HK-2 (cell line): ENCODE measurements around the gene HOXA7.
A peak's percentile ranks its signal among the peaks of the same experiment; 100 is the strongest.

Experiments used
- DNase-seq: peaks from one replicate; pipeline ENCODE4 v3.0.0-alpha.2; 2018; ENCODE audit not compliant: unreplicated experiment

HOXA7 gene

DNA sequence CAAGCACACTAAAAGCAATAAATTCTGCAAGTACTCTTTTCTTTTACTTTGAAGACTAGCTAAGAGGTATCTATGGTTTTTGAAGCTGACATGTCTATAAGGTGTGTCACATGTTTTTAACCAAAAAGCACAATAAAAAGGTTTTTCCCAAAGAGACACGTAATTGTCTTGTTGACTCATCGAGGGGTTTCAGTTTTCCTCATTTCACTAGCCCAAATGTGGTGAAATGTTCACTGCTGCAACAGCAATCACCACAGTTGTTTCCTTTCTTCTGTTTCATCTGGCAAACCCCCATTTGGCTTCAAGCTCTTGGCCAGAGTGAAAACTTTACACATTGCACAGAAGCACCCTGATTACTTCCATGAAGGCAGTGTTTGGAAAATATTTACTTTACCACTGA, 22.1 kb downstream of the HOXA7 start:
- DNase-seq: no peak

- no peak for DNase-seq
These were observed 22.9 kb downstream of the HOXA7 start for GRCh38 chr7:27133409-27134231.

DNA sequence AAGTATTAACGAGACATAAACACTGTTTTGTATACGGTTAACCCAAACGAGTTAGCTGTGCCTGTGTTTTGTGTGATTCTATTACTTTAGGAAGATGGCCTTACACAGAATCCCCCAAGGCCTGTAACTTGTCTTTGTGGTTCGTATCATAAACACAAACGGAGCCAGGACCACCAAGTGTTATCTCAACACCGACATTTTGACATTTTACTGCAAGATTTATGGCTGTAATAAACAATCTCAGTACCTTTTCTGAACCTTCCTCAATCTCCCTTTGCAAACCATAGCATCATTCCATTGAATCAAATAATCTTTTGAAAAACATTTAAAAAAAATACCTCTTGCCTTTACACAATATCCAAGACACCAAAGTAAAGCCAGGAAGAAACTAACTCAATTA, 23.5 kb downstream of the HOXA7 start:
- DNase-seq: no peak

- no peak for DNase-seq
These were observed 24.3 kb downstream of the HOXA7 start for GRCh38 chr7:27132214-27132613.

DNA sequence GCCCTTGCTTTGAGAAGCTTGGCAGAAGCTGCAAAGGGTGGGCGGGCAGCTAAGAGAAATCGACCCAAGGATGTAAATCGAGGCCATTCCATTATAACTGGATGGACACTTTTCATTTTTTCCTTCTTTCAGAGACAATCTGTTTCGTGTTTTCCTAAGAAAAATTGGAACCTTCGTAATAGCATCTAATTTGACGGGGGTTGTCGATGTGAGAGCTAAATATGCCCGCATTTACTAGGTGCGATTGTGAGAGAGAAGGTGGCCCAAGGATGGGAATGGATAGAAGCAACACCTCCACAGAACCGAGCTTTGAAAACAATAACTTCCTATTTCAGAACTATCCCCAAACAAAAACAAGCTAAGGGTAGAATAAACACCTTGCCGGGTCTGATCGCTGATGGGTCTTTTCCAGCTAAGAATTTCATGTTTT, 25.1 kb downstream of the HOXA7 start:
- DNase-seq: no peak

- peak; percentile 97 for DNase-seq
These were observed 25.7 kb downstream of the HOXA7 start, which contains the start of gene HOXA4 for GRCh38 chr7:27130540-27131389. Gene HOXA4, minus strand, starts transcription at chr7:27130757. Its CDS starts 24 bp downstream, at chr7:27130733.

DNA sequence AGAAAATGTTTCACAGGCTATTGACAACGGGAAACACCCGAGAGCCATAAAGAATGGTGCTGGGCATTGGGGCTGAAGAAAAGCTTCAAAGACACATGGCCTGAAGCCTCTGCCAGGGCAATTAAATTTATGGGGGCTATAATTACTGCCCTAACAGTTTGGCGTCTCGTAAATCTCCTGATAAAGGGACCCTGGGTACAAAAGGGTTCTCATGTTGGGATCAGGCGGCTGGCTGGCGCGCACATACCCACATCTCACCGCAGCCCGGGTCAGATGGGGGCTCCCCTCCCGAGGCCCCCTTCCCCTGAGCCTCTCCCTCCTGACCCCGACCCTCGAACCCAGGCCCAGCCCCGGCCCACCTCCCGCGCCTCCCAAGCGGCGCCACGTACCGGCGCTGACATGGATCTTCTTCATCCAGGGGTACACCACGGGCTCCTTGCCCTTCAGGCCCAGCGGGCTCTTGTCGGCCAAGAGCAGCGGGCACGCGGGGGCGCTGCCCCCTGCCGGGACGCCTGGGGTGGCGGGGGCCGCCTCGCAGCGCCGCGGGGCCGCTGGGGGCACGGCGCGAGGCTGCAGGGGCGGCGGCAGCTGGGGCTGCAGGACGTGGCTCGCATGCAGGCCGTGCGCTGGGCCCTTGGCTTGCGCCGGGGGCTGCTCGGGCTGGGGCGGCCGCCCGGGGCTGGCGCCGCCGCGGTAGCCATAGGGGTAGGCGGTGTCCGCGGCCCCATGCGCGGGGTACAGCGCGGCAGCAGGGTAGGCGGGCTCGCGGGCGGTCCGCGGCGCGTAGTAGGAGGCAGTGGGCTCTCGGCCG, 26.5 kb downstream of the HOXA7 start:
- peak; percentile 63 for DNase-seq

- DNase-seq: no peak
These were observed 27.4 kb downstream of the HOXA7 start for GRCh38 chr7:27128776-27129728.

- DNase-seq: no peak
These were observed 28.4 kb downstream of the HOXA7 start for GRCh38 chr7:27128034-27128433.

GRCh38 chr7:27126596-27127327, 29.7 kb downstream of the HOXA7 start:
- no peak for DNase-seq

DNA sequence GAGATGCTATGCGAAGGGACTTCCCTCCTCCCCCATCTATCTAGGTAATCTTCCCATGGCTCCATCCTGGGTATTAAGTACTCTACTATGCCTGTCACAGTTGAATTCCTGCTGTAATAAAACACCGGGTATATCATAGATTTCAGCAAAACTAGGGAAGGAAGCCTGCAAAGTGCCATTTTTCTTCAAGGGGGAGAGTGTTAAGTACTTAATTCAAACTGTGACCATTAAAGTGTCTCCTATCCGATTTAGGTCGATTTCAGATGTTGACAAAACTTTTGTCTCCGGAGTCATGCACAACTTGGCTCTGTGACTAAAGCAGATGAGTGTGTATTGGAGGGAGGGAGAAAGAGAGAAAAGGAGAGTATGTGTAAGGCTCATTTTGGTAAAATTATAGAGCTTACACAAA, 30.5 kb downstream of the HOXA7 start:
- no peak for DNase-seq

GRCh38 chr7:27124902-27125689, 31.4 kb downstream of the HOXA7 start:
- no peak for DNase-seq

DNA sequence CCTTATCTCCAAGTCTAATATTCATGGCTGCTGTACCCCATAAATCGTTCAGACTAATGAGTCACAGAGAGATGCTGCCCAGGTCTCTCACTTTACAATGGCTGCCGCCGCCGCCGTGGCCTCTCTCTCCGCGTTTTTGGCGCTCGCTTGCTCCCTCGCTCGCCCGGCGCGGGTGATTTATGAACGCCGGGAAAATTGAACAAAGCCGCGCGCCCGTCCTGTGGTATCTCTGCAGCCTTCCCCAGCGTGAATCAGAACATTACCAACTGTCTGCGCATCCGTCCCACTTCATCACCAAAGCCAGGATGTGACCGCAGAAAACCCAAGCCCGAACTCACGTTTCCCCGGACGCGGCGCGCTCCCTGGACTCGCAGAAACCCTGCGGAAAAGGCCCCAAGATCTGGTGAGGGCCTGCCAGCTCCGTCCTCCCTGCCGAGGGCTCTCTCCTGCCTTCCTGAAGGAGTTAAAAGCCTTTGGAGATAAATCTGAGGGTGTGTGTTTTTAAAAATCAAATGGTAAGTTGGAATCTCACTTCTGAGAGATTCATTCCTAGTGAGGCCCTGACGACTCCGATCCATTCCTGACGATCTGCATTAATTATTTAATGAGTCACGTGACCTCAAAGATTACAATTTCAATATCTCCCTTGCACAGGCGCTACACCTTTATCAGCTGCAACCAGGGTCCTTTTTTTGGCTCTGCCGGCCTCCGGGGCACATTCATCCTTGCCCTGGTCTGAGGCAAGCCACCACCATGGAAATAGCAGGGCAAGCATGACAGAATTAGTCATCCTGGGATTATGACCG, 32.2 kb downstream of the HOXA7 start:
- DNase-seq: peak; percentile 88

GRCh38 chr7:27123477-27124053, 32.9 kb downstream of the HOXA7 start:
- peak; percentile 44 for DNase-seq

- no peak for DNase-seq
These were observed 33.4 kb downstream of the HOXA7 start for GRCh38 chr7:27123007-27123476.

- peak; percentile 76 for DNase-seq
These were observed 34.2 kb downstream of the HOXA7 start for GRCh38 chr7:27122077-27122910.

DNA sequence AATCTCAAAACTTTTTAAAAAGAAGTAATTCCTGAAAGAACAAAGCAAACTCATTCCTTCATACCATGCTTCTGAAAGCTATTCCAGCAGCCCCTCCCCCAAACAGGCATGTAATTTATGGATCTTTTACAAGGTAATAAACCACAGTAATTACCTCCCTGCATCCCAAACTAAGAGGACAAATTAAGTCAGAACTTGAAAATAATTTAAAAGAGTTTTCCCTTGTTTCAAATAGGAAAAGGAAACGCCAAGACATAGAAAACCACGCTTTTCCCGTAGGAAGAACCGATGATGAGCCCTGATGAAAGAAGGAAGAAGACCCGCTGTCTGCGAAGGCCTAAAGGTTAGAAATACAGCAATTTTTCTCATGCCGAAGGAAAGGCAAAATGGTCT, 34.8 kb downstream of the HOXA7 start:
- no peak for DNase-seq
